ENCODE data around the gene ZNF414.
"Not testable (repeated sequence)": the region's sequence is repeated elsewhere in the genome, so short reads cannot be mapped to it uniquely, and the experiment has no call there.

The ZNF414 gene

GRCh38 chr19:8517551-8518442 is 3.8 kb upstream of the ZNF414 start:
- peak; percentile 22 for DNase-seq (ENCODE audit: low read depth)

GRCh38 chr19:8515317-8515716 is 1.4 kb upstream of the ZNF414 start:
- peak; percentile 13 for DNase-seq (ENCODE audit: low read depth)

GRCh38 chr19:8514505-8515009 is 590 bp upstream of the ZNF414 start:
- not testable (repeated sequence) for DNase-seq (ENCODE audit: low read depth)

GRCh38 chr19:8513036-8513686 is 806 bp downstream of the ZNF414 start:
- no peak for DNase-seq (ENCODE audit: low read depth)

DNA sequence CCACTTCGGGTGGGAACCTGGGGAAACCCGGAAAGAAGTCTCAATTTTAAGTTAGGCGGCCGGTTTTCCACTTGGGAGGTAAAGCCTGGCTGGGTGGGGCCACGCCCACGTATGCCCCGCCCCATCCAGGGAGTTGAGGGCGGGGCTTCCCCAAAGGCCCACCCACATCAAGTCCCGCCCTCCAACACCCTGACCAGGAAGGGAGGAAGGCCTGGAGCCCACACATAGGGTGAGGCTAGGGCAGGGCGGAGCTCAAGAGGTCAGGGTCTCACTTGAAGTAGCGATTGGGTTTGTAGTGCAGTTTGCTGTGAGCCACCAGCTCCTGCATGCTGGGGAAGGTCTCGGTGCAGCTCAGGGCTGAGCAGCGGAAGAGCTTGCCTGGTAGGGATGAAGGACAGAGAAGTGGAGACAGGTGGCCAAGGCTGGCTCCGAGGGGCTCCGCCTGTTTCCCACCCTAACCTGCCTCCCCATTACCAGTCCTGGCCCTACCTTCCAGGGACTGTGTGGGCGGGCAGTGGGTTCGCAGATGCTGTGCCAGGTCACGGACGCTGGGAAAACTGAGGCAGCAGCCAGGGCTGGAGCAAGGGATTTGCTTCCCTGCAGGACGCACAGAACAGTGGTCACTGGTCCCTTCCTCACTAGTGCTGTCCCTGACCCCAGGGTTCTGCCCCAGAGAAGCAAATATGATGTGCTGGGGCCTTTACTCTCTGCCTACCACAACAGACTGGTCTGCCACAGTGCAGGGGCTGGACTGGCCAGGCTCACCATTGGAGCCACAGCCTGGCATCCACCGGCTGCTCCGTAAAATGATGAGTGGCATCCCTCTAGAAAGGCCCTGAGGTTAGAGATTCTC is 1.6 kb downstream of the ZNF414 start:
- no peak for DNase-seq (ENCODE audit: low read depth)

- DNase-seq (ENCODE audit: low read depth): no peak
These were observed 2.3 kb downstream of the ZNF414 start for GRCh38 chr19:8511573-8512101.

DNA sequence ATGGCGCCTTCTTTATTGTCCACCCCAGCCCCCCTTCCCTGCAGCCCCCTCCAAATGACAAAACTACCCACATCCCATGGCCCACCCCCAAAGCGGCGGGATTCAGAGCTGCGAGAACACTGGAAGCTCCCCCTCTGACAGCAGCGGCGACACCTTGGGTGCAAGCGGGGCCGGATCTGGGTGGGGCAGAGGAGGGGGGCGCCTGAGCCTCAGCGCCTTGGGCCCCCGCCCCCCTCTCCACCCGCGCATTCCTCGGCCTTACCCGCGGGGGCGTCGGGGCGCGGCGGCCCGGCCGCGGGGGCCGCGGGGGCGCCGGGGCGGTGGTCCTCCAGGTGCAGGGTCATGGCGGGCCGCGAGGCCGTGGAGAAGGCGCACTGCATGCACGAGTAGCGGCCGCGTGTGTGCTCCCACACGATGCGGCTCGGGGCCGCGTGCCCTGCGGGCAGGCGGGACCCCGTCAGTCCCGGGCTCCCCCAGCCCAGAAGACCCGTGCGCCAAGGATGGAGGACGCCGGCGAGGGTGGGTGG is 3.3 kb downstream of the ZNF414 start:
- no peak for DNase-seq (ENCODE audit: low read depth)

DNA sequence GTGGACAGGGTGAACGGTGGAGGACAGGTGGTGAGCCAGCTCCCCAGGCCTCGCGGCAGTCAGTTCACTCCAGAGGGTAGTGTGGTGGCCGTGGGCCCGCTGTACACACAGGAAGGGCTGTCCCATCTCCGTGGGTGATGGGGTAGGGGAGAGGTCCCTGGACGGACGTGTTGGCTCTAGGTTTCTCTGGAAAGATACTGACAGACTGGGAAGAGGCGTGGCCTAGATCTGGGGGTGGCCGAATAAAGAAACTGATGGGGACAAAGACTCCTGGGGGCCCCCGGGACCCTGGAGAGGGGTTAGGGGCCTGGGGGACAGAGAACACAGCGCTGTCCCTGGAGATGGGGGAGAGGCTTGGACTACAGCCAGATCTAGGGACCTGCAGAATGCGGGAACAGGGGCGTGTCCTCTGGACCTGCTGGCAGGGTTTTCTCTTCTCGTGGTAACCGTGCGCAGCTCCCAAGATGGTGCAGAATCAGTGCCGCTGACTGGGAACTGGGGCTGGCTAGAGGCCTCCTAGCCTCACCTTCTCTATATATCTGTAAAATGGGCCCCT is 7.5 kb downstream of the ZNF414 start:
- no peak for DNase-seq (ENCODE audit: low read depth)

GRCh38 chr19:8505680-8506401 is 8.1 kb downstream of the ZNF414 start:
- DNase-seq (ENCODE audit: low read depth): peak; percentile 54

GRCh38 chr19:8504919-8505318 is 9.0 kb downstream of the ZNF414 start:
- no peak for DNase-seq (ENCODE audit: low read depth)

GRCh38 chr19:8504171-8504570 is 9.8 kb downstream of the ZNF414 start:
- no peak for DNase-seq (ENCODE audit: low read depth)

GRCh38 chr19:8503510-8503909 is 10.5 kb downstream of the ZNF414 start:
- no peak for DNase-seq (ENCODE audit: low read depth)

DNA sequence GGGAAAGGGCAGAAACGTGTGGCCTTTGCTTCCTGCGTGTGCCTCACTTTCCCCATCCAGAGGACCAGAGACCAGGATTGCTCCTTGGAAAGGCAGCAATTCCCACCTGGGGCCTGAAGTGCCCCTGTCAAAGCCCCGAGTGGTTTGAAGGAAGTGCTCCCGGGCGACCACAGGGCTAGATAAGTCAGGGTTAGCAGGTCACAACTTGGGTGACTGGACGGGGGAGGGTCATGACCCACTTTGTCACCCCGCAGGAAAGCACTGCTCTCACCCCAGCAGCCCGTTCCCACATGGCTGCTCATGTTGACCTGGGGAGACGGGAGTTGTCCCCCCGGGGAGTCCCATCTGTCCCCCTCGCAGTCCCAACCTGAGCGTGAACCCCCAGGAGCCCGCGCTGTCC is 12.0 kb downstream of the ZNF414 start:
- no peak for DNase-seq (ENCODE audit: low read depth)

- DNase-seq (ENCODE audit: low read depth): no peak
These were observed 12.5 kb downstream of the ZNF414 start for GRCh38 chr19:8501516-8501915.

- no peak for DNase-seq (ENCODE audit: low read depth)
These were observed 13.8 kb downstream of the ZNF414 start for GRCh38 chr19:8500158-8500557.

- no peak for DNase-seq (ENCODE audit: low read depth)
These were observed 14.7 kb downstream of the ZNF414 start for GRCh38 chr19:8499048-8499833.

DNA sequence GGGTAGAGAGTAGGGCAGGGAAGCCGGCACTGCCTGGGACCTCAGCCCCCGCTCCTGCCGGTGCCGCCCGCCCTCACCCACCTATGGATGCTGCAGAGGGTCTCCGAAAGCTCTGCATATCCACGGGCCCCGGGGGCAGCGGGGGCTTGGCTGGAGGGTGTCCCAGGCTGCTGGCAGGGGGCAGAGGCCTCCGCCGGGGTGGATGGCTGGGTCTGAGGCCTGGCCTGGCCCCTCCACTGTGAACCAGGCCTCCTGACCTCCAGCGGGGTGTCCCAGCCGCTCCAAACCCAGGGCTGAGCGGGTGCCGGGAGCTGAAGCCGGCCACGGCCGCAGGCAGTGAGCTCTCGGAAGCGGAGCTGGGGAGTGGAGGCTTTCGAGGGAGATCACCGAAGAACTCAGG is 15.7 kb downstream of the ZNF414 start:
- DNase-seq (ENCODE audit: low read depth): no peak

- DNase-seq (ENCODE audit: low read depth): no peak
These were observed 19.8 kb downstream of the ZNF414 start for GRCh38 chr19:8494158-8494557.

DNA sequence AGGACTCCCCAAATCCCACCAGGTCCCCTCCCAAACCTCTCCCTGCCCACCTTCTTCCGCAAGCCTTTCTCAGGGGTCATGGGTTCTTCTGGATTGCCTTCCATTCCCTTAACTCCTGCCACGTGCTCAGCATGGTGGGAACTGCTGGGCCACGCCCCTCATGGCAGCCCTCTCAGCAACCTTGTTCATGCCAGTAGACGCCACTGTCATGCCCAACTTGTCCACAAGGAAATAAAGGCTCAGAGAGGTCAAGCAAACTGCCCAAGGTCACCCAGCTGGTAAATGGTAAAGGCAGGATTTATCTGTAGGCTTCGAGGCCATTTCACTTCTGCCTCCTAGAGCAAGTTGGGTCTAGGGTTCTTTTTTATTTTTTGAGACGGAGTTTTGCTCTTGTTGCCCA is 22.4 kb downstream of the ZNF414 start:
- no peak for DNase-seq (ENCODE audit: low read depth)

- DNase-seq (ENCODE audit: low read depth): no peak
These were observed 23.1 kb downstream of the ZNF414 start for GRCh38 chr19:8490873-8491272.
